ENCODE data around the gene ATP6V1G3.

DNA sequence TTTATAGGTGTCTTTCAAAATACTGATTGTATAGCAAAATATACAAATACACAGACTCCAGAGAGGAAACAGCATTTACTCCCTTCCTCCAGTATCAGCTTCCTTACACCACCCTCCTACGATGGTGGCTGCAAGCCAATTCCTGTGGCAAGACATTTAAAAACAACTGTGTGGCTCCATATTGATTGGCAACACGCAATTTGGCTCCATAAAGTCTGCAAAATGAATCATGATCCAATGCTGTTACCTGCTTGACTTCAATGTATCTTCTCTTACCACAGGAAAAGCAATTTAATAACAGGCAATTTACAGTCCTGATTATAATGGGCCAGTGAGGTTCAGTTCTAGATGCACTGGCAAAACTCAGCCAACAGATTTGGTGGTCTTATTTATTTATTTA, 19.7 kb upstream of the ATP6V1G3 start:
- TF ChIP-seq, protein P1, sequence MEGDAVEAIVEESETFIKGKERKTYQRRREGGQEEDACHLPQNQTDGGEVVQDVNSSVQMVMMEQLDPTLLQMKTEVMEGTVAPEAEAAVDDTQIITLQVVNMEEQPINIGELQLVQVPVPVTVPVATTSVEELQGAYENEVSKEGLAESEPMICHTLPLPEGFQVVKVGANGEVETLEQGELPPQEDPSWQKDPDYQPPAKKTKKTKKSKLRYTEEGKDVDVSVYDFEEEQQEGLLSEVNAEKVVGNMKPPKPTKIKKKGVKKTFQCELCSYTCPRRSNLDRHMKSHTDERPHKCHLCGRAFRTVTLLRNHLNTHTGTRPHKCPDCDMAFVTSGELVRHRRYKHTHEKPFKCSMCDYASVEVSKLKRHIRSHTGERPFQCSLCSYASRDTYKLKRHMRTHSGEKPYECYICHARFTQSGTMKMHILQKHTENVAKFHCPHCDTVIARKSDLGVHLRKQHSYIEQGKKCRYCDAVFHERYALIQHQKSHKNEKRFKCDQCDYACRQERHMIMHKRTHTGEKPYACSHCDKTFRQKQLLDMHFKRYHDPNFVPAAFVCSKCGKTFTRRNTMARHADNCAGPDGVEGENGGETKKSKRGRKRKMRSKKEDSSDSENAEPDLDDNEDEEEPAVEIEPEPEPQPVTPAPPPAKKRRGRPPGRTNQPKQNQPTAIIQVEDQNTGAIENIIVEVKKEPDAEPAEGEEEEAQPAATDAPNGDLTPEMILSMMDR (IDR thresholded peaks at IDR 0.05), result no peak
- TF ChIP-seq POLR2A (IDR thresholded peaks at IDR 0.05), result no peak
